Endothelial cell (in vitro differentiated cells): ENCODE results near the gene SND1. TPM values are rescaled to one million over a fixed set of nuclear protein-coding genes. Genes with fewer than 3 reads are reported as not detected.

Source experiments
- DNase-seq: peaks from one replicate; pipeline ENCODE4 v3.0.0; 2021; ENCODE audit warnings: low spot score
- H3K27ac Mint-ChIP-seq: one replicate; pipeline ENCODE4 v1.8.0; 2021; ENCODE audit warnings: mixed read lengths, inconsistent platforms; ENCODE audit not compliant: unreplicated experiment
- H3K27me3 Mint-ChIP-seq: one replicate; pipeline ENCODE4 v1.8.0; 2021; ENCODE audit warnings: mild to moderate bottlenecking, moderate library complexity, mixed read lengths, inconsistent platforms; ENCODE audit not compliant: unreplicated experiment
- H3K36me3 Mint-ChIP-seq: one replicate; pipeline ENCODE4 v1.8.0; 2021; ENCODE audit warnings: mild to moderate bottlenecking, low read depth, mixed read lengths, inconsistent platforms; ENCODE audit not compliant: unreplicated experiment
- H3K4me1 Mint-ChIP-seq: one replicate; pipeline ENCODE4 v1.8.0; 2021; ENCODE audit warnings: mild to moderate bottlenecking, mixed read lengths, inconsistent platforms; ENCODE audit not compliant: unreplicated experiment
- H3K4me3 Mint-ChIP-seq: one replicate; pipeline ENCODE4 v1.8.0; 2021; ENCODE audit warnings: mild to moderate bottlenecking, mixed read lengths, inconsistent platforms; ENCODE audit not compliant: unreplicated experiment
- H3K9me3 Mint-ChIP-seq: one replicate; pipeline ENCODE4 v1.8.0; 2021; ENCODE audit warnings: mixed read lengths, inconsistent platforms; ENCODE audit not compliant: unreplicated experiment
- total RNA-seq: library from RNA; stranded (reverse); fragmentation: NEBNext Ultra II Directional; extraction: Animal tissue kit (Norgen Biotek cat#: 25700); gene quantifications from one replicate; pipeline ENCODE4 v1.2.1, GENCODE V29; 2021; ENCODE audit not compliant: unreplicated experiment
- TF ChIP-seq, protein P1 (sequence below): fragments of 200-600 bp; sonication (generic); IDR thresholded peaks from one replicate; pipeline ENCODE4 v1.5.0; 2021; ENCODE audit warnings: antibody characterized with exemption; ENCODE audit not compliant: unreplicated experiment

SND1 gene
- total RNA-seq, 1 donor from 2014 or later = 375 TPM

DNA sequence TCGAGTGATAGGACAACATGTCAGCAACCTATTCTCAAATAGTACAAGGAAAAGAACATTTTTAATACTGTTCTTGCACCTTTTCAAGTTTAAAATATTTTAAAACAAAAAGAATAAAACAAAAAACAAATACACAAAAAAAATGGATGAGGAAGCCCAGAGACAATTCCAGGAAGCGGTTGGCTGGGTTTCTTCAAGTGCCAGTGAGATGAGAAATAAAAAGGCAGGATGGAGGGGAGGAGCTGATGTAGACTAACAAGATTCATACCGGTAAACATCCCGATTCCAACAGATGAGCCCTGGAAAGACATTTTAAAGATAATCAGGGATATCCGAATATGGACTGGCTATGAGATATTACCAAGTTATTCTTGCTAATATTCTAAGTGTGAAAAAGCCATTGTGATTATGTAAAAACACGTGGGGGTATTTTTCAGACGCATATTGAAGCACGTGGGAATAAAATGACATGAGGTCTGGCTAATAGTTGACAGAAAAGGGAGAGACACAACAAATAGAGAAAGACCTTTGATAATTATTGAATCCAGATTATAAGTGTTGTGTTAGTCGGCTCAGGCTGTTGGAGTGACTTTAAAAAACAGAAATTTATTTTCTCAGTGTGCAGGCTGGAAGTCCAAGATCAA lies 480.6 kb downstream of the SND1 start:
- Mint-ChIP-seq H3K27ac (peak overlapping the region; percentile 62), H3K27me3 (peaks cover 12% of the 10 kb centered on the region), H3K4me1 (peaks cover 15% of the 10 kb centered on the region), H3K9me3 (no peaks in the 10 kb centered on the region), H3K4me3 (no peak overlapping the region), H3K36me3 (peaks cover 10% of the 10 kb centered on the region)
- DNase-seq = no peak
- TF ChIP-seq, protein P1, sequence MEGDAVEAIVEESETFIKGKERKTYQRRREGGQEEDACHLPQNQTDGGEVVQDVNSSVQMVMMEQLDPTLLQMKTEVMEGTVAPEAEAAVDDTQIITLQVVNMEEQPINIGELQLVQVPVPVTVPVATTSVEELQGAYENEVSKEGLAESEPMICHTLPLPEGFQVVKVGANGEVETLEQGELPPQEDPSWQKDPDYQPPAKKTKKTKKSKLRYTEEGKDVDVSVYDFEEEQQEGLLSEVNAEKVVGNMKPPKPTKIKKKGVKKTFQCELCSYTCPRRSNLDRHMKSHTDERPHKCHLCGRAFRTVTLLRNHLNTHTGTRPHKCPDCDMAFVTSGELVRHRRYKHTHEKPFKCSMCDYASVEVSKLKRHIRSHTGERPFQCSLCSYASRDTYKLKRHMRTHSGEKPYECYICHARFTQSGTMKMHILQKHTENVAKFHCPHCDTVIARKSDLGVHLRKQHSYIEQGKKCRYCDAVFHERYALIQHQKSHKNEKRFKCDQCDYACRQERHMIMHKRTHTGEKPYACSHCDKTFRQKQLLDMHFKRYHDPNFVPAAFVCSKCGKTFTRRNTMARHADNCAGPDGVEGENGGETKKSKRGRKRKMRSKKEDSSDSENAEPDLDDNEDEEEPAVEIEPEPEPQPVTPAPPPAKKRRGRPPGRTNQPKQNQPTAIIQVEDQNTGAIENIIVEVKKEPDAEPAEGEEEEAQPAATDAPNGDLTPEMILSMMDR = no peak

DNA sequence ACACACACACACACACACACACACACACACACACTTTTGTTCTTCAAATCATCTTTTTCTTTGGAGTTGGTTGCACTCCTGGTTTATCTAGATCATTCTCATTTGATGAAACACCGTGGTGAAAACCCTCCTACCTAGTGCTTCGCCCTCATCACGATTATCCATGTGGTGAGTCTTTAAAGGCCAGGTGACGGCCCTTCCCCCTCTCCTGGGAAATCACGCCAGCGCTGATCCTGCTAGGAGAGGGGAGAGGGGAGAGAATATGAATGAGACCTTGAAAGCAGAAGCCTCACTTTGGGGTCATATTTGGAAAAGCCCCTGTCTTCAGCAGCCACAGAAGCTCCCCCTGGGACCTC lies 483.1 kb downstream of the SND1 start:
- Mint-ChIP-seq H3K9me3 (no peaks in the 10 kb centered on the region), H3K4me1 (peaks cover 15% of the 10 kb centered on the region), H3K27ac (no peak overlapping the region), H3K4me3 (peak overlapping the region; percentile 61), H3K36me3 (peaks cover 10% of the 10 kb centered on the region), H3K27me3 (peaks cover 12% of the 10 kb centered on the region)
- DNase-seq = no peak
- TF ChIP-seq, protein P1 = no peak

DNA sequence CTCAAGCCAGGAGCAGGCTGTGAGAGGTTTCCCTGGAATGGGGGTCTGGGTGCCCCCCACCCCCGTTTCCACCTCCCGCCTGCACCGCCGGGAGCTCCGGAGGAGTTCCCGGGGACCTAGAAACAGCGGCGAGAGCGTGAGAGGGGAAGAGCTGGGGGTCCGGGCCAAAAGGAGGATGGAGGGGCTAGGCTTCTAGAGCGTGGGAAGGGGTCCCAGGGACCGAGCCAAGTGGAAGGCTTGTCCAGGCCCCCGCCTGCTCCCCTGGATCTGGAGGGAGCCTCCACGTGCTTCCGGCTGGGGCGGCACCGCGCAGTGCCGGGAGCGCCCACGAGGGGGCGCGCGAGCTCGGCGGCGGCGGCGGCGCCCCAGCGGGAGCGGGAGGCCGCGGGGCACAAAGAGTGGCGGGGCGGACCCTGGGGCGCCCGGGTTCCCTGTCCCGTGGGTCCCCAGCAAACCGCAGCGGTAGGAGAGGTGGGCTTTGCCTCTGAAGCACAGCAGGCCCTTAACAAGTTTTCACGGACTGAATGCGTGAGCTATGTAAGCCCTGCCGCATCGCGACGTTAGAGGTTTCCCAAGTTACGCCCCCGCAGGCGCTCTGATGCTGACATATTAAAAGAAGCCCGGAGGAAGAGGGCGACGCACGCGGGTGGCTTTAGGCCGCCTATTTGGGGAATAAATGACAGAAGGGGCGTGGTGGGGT lies 483.7 kb downstream of the SND1 start:
- Mint-ChIP-seq H3K4me1 (peaks cover 15% of the 10 kb centered on the region), H3K27ac (no peak overlapping the region), H3K36me3 (peaks cover 10% of the 10 kb centered on the region), H3K27me3 (peaks cover 12% of the 10 kb centered on the region), H3K9me3 (no peaks in the 10 kb centered on the region), H3K4me3 (peak overlapping the region; percentile 79)
- TF ChIP-seq, protein P1 = peak; percentile 99
- peak; percentile 74 for DNase-seq

DNA sequence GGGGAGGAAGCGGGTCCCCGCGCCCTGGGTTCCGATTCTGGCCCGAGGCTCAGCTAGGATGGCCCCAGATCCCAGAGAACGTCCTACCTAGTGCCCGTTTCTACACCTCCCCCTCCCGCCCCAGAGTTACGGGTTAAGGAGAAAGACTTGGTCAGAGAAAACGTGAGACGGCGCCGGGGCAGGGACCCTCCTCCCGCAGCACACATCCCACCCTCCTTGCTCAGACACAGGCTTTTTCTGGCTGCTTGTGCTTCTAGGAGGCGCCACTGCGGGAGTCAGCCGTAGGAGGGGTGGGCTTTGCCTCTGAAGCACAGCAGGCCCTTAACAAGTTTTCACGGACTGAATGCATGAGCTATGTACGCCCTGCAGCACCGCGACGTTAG lies 484.2 kb downstream of the SND1 start:
- Mint-ChIP-seq H3K4me3 (peak overlapping the region; percentile 79), H3K27ac (no peak overlapping the region), H3K9me3 (no peaks in the 10 kb centered on the region), H3K27me3 (peaks cover 12% of the 10 kb centered on the region), H3K36me3 (peaks cover 10% of the 10 kb centered on the region), H3K4me1 (peaks cover 15% of the 10 kb centered on the region)
- peak; percentile 30 for DNase-seq
- TF ChIP-seq, protein P1 = no peak

DNA sequence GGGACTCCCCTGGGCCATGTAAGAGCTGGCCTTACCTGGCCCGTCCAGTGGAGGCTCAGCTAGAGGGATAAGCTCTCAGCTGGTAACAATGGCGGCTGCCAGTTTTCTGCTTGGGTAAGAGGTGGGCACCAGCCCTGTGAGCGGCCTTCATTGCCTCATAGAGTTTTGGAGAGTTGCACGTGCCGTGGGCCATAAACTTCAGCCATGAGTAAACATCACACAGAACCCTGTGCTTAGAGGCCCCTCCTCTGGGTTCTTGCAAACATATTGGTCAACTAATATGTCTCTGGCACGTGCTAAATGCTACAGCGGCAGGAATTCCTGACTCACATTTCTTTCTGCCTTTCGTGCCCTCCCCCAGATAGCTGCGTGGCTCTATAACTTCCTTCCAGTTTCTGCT lies 485.2 kb downstream of the SND1 start:
- Mint-ChIP-seq H3K4me1 (peaks cover 15% of the 10 kb centered on the region), H3K9me3 (no peaks in the 10 kb centered on the region), H3K36me3 (peaks cover 10% of the 10 kb centered on the region), H3K27me3 (peaks cover 12% of the 10 kb centered on the region), H3K4me3 (no peak overlapping the region), H3K27ac (no peak overlapping the region)
- DNase-seq = no peak
- TF ChIP-seq, protein P1 = no peak
